HG03565 (cell line): Measurements from ENCODE around the gene AFMID.

Source experiments
- ATAC-seq: cut with Tn5 transposase; IDR thresholded peaks from one replicate; pipeline ENCODE4 v1.9.1; 2021; ENCODE audit warnings: mild to moderate bottlenecking, moderate library complexity; ENCODE audit not compliant: unreplicated experiment

AFMID gene

DNA sequence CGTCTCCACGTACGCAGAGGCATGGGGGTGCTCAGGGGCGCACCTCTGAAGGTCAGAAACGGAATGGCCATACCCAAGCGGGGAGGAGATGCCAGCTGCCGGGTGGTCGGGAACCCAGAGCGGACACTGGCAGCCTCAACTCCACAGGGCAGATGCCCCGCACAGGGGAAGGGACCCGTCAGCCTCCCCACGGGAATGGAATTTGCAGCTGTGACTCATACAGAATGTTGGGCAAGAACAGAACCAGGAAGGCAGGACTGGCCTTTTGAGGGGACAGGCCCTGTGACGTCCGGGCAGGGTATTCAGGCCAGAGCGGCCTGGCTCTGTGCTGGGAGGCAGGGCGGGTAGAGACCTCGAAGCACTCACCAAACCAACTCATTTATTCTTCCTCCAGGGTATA is 7.8 kb upstream of the AFMID start:
- ATAC-seq: no peak

- ATAC-seq: no peak
These were observed 7.1 kb upstream of the AFMID start for GRCh38 chr17:78180083-78180482.

DNA sequence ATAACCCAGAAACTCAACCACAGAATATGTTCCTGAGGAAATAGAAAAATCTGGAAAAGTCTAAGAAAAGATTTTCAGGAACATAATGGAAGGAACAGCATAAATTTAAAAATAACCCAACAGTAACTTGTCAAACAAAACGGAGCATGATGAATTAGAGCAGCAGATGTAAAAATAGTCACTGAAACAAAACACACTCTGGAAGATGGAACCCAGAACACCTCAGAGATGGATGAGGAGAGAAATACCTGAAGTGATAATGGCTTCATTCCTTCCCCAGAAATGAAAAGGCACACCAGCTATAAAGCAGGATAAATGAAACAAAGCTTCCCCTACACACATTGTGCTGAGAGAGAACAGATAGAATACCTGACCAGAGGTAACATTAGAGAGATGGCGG is 6.7 kb upstream of the AFMID start:
- ATAC-seq: no peak

GRCh38 chr17:78182504-78182903 is 4.7 kb upstream of the AFMID start:
- no peak for ATAC-seq

DNA sequence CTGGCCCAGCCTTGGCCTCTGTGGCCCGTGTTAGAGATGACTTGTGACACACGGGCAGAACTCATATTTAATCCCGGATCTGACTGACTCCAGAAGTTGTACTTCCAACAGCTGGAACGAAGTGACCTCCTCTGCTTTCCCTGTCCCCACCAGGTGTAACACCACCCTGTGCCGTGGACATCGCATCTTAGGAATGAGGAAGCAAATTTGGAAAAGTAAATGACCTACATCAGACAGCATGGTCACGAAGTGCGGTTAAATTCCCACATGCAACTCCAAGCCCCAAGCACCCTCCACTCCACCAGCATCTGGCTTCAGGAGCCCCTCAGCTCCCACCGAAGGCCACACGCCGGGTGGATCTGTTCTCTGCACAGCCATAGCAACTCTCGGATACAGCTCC is 3.2 kb upstream of the AFMID start:
- ATAC-seq: no peak

- ATAC-seq: no peak
These were observed 2.8 kb upstream of the AFMID start for GRCh38 chr17:78184351-78184750.

DNA sequence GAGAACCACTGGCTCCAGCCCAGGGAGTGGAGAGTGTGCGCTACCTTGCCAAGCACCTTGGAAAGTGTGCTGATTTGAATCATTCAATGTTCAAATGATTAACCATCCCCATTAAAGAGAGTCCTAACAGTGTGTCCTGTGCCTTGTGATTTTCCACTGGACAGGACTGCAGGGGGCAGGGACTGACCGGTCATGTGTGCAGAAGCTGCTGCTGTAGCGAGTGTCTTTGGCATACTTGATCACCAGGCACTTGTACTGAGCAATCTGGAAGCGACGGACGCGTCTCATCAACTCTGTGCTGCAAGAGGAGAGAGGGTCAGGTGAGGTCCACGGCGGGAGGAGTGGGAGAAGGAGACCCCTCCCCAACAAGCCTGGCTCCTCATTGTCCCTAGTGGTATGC is 2.3 kb upstream of the AFMID start:
- no peak for ATAC-seq

- ATAC-seq: no peak
These were observed 1.0 kb upstream of the AFMID start for GRCh38 chr17:78185981-78186691.

DNA sequence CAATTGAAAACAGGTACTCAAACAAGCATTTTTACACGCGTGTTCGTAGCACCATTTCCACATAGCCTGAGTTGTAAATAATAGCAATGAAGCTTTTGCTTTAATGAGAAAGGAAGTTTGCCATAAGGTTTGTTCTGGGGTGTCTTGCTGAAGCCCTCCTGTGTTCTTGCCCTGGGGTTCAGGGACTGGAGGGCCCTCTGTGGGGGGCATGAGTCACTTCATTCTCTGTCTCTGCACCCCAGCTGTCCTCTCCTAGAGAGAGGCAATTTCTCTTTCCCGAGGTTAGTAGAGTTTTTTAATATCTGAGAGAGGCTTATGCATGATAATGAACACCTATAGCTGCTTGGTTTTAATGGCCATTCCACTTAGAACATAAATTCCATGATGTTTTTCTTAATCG is 9.6 kb downstream of the AFMID start:
- no peak for ATAC-seq

DNA sequence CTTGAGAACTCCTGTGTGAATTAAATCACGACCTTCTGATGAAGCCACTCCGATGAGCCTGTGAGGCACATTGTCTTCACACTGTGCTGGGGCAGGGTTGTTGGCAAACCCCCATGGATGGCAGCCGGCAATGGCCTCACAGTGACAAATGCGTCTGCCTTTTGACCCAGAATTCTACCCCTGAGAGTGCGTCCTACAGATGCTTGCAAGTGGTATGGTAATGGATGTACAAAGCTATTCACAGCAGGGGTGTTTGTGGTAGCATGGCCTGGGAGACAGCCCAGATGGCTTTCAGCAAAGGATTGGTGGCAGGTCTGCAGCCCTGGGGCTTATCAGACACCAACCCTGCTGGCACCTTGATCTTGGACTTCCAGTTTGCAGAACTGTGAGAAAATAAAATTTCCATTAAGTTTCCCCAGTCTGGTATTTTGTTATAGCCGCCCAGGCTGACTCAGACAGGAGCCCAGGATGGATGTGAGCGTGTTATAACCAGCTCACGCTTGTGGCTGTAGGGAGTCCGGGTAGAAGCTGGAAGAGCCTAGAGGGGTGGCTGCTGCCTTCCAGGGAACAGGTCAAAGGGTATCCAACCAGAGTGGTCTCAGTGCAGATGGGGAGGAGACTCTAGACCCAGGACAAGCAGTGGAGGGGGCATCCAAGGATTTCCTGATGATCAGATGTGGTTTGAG is 10.1 kb downstream of the AFMID start:
- no peak for ATAC-seq

GRCh38 chr17:78200451-78200850 is 13.3 kb downstream of the AFMID start:
- ATAC-seq: no peak

DNA sequence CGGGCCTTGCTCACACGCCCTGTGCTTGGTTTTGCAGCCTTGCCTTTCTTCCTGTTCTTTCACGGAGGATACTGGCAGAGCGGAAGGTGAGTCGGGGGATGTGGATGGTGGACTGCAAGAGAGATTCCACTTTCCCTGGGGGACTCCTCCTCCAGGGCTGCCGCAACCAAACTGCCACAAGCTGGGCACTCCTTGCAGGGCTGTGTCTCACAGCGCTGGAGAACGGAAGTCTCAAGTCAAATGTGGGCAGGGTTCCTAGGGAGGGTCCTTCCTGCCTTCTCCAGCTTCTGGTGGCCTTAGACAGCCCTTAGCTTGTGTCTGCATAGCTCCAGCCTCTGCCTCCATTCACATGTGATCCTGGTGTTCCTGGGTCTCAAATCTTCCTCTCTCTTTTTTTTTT is 15.5 kb downstream of the AFMID start:
- no peak for ATAC-seq

GRCh38 chr17:78204387-78205123 is 17.4 kb downstream of the AFMID start:
- no peak for ATAC-seq

GRCh38 chr17:78205124-78205775 is 18.1 kb downstream of the AFMID start:
- no peak for ATAC-seq

- no peak for ATAC-seq
These were observed 19.1 kb downstream of the AFMID start for GRCh38 chr17:78206298-78206697.

DNA sequence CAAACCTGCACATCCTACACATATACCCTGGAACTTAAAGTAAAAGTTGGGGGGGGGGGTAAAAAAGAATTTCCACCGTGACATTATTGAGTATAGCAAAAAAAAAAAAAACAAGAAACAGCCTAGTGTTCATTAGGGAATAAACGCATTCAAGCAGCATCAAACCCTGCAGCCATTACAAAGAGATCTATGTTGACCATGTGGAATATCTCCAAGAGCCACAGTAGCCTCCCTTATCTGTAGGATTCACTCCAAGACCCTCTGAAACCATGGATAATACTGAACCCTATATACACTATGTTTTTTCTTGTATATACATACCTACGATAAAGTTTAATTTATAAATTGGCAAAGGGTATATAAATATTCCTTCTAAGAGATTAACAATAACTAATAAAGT is 21.3 kb downstream of the AFMID start:
- no peak for ATAC-seq

GRCh38 chr17:78210111-78210510 is 22.9 kb downstream of the AFMID start:
- no peak for ATAC-seq

DNA sequence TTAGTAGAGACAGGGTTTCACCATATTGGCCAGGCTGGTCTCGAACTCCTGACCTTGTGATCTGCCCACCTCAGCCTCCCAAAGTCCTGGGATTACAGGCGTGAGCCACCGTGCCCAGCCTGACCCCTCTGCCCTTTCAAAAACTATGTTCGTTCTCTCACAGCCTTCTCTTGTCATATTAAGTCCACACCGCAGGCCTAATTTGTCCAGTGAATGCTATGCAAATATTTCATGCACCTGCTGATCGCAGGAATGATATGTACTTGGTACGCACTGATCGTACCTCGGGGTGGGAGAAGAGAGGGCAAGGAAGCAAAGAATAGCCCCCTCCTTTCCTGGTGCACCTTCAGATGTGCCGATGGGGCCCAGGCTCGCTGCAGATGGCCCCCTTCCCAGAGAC is 23.9 kb downstream of the AFMID start:
- no peak for ATAC-seq

- peak; percentile 81 for ATAC-seq
These were observed 27.0 kb downstream of the AFMID start, which contains the start of gene BIRC5 for GRCh38 chr17:78214016-78214705. Gene BIRC5, plus strand, starts transcription at chr17:78214253. Its CDS starts 64 bp downstream, at chr17:78214317.

DNA sequence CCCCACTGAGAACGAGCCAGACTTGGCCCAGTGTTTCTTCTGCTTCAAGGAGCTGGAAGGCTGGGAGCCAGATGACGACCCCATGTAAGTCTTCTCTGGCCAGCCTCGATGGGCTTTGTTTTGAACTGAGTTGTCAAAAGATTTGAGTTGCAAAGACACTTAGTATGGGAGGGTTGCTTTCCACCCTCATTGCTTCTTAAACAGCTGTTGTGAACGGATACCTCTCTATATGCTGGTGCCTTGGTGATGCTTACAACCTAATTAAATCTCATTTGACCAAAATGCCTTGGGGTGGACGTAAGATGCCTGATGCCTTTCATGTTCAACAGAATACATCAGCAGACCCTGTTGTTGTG is 27.5 kb downstream of the AFMID start:
- no peak for ATAC-seq
